ENCODE data around the gene PSMC3.

Gene PSMC3

GRCh38 chr11:47413908-47414684 lies 12.1 kb downstream of the PSMC3 start:
- DNase-seq (ENCODE audit: low read depth in 2 of 2), result no peak

- DNase-seq (ENCODE audit: low read depth in 2 of 2), result no peak
Measured at GRCh38 chr11:47413351-47413750, 12.9 kb downstream of the PSMC3 start.

GRCh38 chr11:47411884-47412746 lies 14.1 kb downstream of the PSMC3 start:
- no peak for DNase-seq (ENCODE audit: low read depth in 2 of 2)

- DNase-seq (ENCODE audit: low read depth in 2 of 2), result no peak
Measured at GRCh38 chr11:47410370-47411264, 15.6 kb downstream of the PSMC3 start.

- no peak for DNase-seq (ENCODE audit: low read depth in 2 of 2)
Measured at GRCh38 chr11:47409440-47410369, 16.5 kb downstream of the PSMC3 start.

GRCh38 chr11:47408598-47409439 lies 17.4 kb downstream of the PSMC3 start:
- peak in 1 of 2 experiments; percentile 18 for DNase-seq (ENCODE audit: low read depth in 2 of 2)

- DNase-seq (ENCODE audit: low read depth in 2 of 2), result peak; percentile 86 to 89
Measured at GRCh38 chr11:47407746-47408590, 18.3 kb downstream of the PSMC3 start, which contains the start of gene SLC39A13. Gene SLC39A13 (plus strand): TSS chr11:47408590. CDS start chr11:47410095, 1,505 bp downstream.

- DNase-seq (ENCODE audit: low read depth in 2 of 2), result no peak
Measured at GRCh38 chr11:47406896-47407745, 19.1 kb downstream of the PSMC3 start.

- no peak for DNase-seq (ENCODE audit: low read depth in 2 of 2)
Measured at GRCh38 chr11:47403571-47403970, 22.7 kb downstream of the PSMC3 start.

GRCh38 chr11:47403135-47403534 lies 23.1 kb downstream of the PSMC3 start:
- DNase-seq (ENCODE audit: low read depth in 2 of 2), result no peak

- no peak for DNase-seq (ENCODE audit: low read depth in 2 of 2)
Measured at GRCh38 chr11:47400768-47401279, 25.4 kb downstream of the PSMC3 start.

GRCh38 chr11:47399860-47400767 lies 26.1 kb downstream of the PSMC3 start:
- DNase-seq (ENCODE audit: low read depth in 2 of 2), result no peak

- DNase-seq (ENCODE audit: low read depth in 2 of 2), result no peak
Measured at GRCh38 chr11:47398551-47398950, 27.7 kb downstream of the PSMC3 start.

GRCh38 chr11:47398011-47398410 lies 28.2 kb downstream of the PSMC3 start:
- no peak for DNase-seq (ENCODE audit: low read depth in 2 of 2)

GRCh38 chr11:47396049-47396320 lies 30.3 kb downstream of the PSMC3 start:
- DNase-seq (ENCODE audit: low read depth in 2 of 2), result no peak

- no peak for DNase-seq (ENCODE audit: low read depth in 2 of 2)
Measured at GRCh38 chr11:47395223-47396048, 30.8 kb downstream of the PSMC3 start.
